ENCODE measurements around the gene RSPH4A.

DNA sequence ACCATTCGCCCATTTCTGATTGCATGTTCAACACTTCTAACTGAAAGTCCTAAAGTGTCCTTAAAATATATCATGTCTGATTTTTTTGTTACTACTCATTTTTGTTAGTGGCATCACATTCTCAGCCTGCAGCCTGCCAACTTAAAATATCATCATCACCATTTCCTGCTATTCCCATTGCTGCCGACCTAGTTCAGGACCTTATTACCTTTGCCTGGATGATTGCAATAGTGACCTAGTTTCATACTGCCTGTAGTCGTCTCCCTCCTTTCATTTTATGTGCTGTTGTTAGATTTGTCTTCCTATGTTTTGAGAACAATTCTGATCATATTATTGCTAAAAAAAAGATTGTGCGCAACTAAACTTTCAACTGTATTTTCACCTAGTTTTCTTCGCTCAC, 38.8 kb upstream of the RSPH4A start:
- TF ChIP-seq, protein P1, sequence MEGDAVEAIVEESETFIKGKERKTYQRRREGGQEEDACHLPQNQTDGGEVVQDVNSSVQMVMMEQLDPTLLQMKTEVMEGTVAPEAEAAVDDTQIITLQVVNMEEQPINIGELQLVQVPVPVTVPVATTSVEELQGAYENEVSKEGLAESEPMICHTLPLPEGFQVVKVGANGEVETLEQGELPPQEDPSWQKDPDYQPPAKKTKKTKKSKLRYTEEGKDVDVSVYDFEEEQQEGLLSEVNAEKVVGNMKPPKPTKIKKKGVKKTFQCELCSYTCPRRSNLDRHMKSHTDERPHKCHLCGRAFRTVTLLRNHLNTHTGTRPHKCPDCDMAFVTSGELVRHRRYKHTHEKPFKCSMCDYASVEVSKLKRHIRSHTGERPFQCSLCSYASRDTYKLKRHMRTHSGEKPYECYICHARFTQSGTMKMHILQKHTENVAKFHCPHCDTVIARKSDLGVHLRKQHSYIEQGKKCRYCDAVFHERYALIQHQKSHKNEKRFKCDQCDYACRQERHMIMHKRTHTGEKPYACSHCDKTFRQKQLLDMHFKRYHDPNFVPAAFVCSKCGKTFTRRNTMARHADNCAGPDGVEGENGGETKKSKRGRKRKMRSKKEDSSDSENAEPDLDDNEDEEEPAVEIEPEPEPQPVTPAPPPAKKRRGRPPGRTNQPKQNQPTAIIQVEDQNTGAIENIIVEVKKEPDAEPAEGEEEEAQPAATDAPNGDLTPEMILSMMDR (IDR thresholded peaks at IDR 0.05), result no peak
- TF ChIP-seq POLR2A (IDR thresholded peaks at IDR 0.05), result no peak
